Head of caudate nucleus (tissue), 42 donors: Measurements from ENCODE around the gene PHLPP1.

ENCODE experiments used
- DNase-seq, 42 donors: peaks; one replicate each; pipeline versions ENCODE4 v3.0.0 to v3.0.0-alpha.2; 2020 to 2021; ENCODE audit warnings: mixed read lengths in 7 of 42
- intact Hi-C: fragments of 100-400 bp; cut with DNase I; formaldehyde crosslinking; loops from one replicate; pipeline ENCODE4 v1.15.0; 2022

Gene PHLPP1

GRCh38 chr18:62715759-62716615, 646 bp downstream of the PHLPP1 start:
- peak in 31 of 42 donors; percentile 25 to 65 (median 40) for DNase-seq
- intact Hi-C loops = loop anchor here (2.0 to 10.0 kb wide), 4 partner anchors 101 to 269 kb away; partner anchors contain the start of gene ZCCHC2

GRCh38 chr18:62716619-62717168, 1.4 kb downstream of the PHLPP1 start:
- intact Hi-C loops = loop anchor here (5.0 to 10.0 kb wide), 2 partner anchors 102 to 194 kb away; partner anchors contain the start of gene ZCCHC2
- peak in 37 of 42 donors; percentile 32 to 82 (median 60) for DNase-seq

GRCh38 chr18:62717169-62717924, 2.0 kb downstream of the PHLPP1 start:
- peak in 35 of 42 donors; percentile 13 to 71 (median 47) for DNase-seq
- intact Hi-C loops = loop anchor here (5.0 to 10.0 kb wide), 2 partner anchors 103 to 195 kb away; partner anchors contain the start of gene ZCCHC2

GRCh38 chr18:62717925-62718800, 2.8 kb downstream of the PHLPP1 start:
- intact Hi-C loops = loop anchor here (5.0 to 10.0 kb wide), 2 partner anchors 103 to 196 kb away; partner anchors contain the start of gene ZCCHC2
- no peak for DNase-seq

GRCh38 chr18:62720048-62720447, 4.7 kb downstream of the PHLPP1 start:
- DNase-seq = no peak
- intact Hi-C loops = no loop called here

- no peak for DNase-seq
- intact Hi-C loops = no loop called here
Observed at GRCh38 chr18:62720766-62721613, 5.6 kb downstream of the PHLPP1 start.

GRCh38 chr18:62721839-62722795, 6.8 kb downstream of the PHLPP1 start:
- DNase-seq = no peak
- intact Hi-C loops = no loop called here

GRCh38 chr18:62723666-62724281, 8.4 kb downstream of the PHLPP1 start:
- DNase-seq = peak in 1 of 42 donors; percentile 21
- intact Hi-C loops = no loop called here

- intact Hi-C loops = no loop called here
Observed at GRCh38 chr18:62725896-62726295, 10.6 kb downstream of the PHLPP1 start.

GRCh38 chr18:62728254-62728653, 12.9 kb downstream of the PHLPP1 start:
- intact Hi-C loops = no loop called here
- DNase-seq = no peak

More at GRCh38 chr18:62725896-62726295, 10.6 kb downstream of the PHLPP1 start:
- no peak for DNase-seq

- intact Hi-C loops = no loop called here
- no peak for DNase-seq
Observed at GRCh38 chr18:62729487-62730386, 14.4 kb downstream of the PHLPP1 start.

- no peak for DNase-seq
- intact Hi-C loops = no loop called here
Observed at GRCh38 chr18:62730941-62731340, 15.6 kb downstream of the PHLPP1 start.

- intact Hi-C loops = no loop called here
Observed at GRCh38 chr18:62732617-62733016, 17.3 kb downstream of the PHLPP1 start.

GRCh38 chr18:62734290-62734689, 18.9 kb downstream of the PHLPP1 start:
- no peak for DNase-seq

More at GRCh38 chr18:62732617-62733016, 17.3 kb downstream of the PHLPP1 start:
- no peak for DNase-seq

GRCh38 chr18:62735387-62735786, 20.0 kb downstream of the PHLPP1 start:
- intact Hi-C loops = no loop called here
- DNase-seq = no peak

More at GRCh38 chr18:62734290-62734689, 18.9 kb downstream of the PHLPP1 start:
- intact Hi-C loops = no loop called here
